Spleen (tissue), 7 donors: Measurements from ENCODE around the gene WFDC5.

Experiments used
- POLR2A ChIP-seq, 3 donors: fragments of 450-650 bp; IDR thresholded peaks; one replicate each; pipeline ENCODE4 v1.5.1; 2017; ENCODE audit warnings: antibody characterized with exemption in 3 of 3, mild to moderate bottlenecking in 1 of 3
- POLR2AphosphoS5 ChIP-seq, 3 donors: sonication (generic); formaldehyde crosslinking; IDR thresholded peaks; one replicate each; pipeline ENCODE4 v1.5.1; 2017; ENCODE audit warnings: antibody characterized with exemption in 3 of 3
- TF ChIP-seq, protein P1 (sequence below), 11 experiments: fragments of 200-600 bp in 7 of 11; fragments of 450-650 bp in 4 of 11; sonication (generic) in 4 of 11; IDR thresholded peaks in 8 of 11; conservative IDR thresholded peaks in 3 of 11; 1 replicate in 7 of 11; 2 replicates in 4 of 11; pipeline versions ENCODE4 v1.4.0 to v1.8.0; 2016 to 2021; ENCODE audit warnings: antibody characterized with exemption in 11 of 11, inconsistent platforms in 4 of 11, mild to moderate bottlenecking in 1 of 11
- donor health status: DM: no; HTN: no; CAD: no; lungs with moderate emphysema.
- donor health status: DM: no; HTN: no; CAD: no.
- donor health status: DM: no; HTN: no; CAD: no.

DNA sequence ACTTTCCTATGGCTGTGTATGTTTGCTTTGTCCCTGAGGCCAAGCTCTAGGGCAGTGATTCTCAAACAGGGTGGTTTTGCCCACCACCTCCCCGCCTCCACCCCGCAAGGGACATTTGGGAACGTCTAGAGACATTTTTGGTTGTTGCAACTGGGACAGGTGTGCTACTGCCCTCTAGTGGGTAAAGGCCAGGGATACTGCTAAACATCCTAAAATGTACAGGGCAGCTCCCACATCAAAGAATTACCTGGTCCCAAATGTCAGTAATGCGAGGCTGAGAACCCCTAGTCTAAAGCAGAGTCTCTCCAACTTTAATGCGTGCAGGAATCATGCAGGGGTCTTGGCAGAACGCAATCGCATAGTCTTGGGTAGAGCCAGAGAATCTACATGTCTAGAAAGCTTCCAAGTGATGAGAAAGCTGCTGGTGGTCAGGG, 19.2 kb downstream of the WFDC5 start:
- TF ChIP-seq POLR2A (IDR thresholded peaks at IDR 0.05), result no peak
- TF ChIP-seq, protein P1, sequence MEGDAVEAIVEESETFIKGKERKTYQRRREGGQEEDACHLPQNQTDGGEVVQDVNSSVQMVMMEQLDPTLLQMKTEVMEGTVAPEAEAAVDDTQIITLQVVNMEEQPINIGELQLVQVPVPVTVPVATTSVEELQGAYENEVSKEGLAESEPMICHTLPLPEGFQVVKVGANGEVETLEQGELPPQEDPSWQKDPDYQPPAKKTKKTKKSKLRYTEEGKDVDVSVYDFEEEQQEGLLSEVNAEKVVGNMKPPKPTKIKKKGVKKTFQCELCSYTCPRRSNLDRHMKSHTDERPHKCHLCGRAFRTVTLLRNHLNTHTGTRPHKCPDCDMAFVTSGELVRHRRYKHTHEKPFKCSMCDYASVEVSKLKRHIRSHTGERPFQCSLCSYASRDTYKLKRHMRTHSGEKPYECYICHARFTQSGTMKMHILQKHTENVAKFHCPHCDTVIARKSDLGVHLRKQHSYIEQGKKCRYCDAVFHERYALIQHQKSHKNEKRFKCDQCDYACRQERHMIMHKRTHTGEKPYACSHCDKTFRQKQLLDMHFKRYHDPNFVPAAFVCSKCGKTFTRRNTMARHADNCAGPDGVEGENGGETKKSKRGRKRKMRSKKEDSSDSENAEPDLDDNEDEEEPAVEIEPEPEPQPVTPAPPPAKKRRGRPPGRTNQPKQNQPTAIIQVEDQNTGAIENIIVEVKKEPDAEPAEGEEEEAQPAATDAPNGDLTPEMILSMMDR (IDR thresholded peaks at IDR 0.05 in 8 of 11, conservative IDR thresholded peaks at IDR 0.05 in 3 of 11), result peak; percentile 28 to 83 (median 69)
- TF ChIP-seq POLR2AphosphoS5 (IDR thresholded peaks at IDR 0.05), result no peak
